ENCODE data around the gene RAB20.

- TF ChIP-seq ZSCAN18 (CRISPR knock-in tag; IDR thresholded peaks at IDR 0.05) = no peak
- TF ChIP-seq CTCF (IDR thresholded peaks at IDR 0.05) = no peak
- TF ChIP-seq ETV6 (CRISPR knock-in tag; IDR thresholded peaks at IDR 0.05) = no peak
Observed at GRCh38 chr13:110507678-110508381, 53.7 kb downstream of the RAB20 start.
